C1 segment of cervical spinal cord (tissue), 14 donors: Measurements from ENCODE around the gene GPR45.
A peak's percentile ranks its signal among the peaks of the same experiment; 100 is the strongest.
"Not testable (repeated sequence)": the region's sequence is repeated elsewhere in the genome, so short reads cannot be mapped to it uniquely, and the experiment has no call there.

Experiments
- DNase-seq, 14 donors: peaks; one replicate each; lab custom pipeline; 2025; lab: John Stamatoyannopoulos, UW

The GPR45 gene, protein sequence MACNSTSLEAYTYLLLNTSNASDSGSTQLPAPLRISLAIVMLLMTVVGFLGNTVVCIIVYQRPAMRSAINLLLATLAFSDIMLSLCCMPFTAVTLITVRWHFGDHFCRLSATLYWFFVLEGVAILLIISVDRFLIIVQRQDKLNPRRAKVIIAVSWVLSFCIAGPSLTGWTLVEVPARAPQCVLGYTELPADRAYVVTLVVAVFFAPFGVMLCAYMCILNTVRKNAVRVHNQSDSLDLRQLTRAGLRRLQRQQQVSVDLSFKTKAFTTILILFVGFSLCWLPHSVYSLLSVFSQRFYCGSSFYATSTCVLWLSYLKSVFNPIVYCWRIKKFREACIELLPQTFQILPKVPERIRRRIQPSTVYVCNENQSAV

DNA sequence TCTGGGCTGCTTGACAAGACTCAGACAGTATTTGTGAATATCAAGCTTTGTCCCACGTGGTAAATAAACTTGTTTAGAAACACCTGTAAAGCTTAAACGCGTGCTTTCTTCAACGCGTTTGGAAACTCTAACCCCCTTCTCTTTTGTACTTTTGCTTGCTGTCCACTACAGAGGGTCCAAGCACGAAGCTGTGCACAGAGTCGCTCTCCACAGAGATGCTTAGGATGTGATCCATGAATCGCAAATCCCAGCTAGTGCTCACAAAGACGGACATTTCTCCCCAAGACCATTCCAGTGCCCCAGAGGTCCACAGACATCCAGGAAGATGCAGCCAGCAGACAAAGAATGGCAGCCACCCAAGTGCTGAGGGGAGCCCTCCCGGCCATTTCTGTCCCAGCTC, at the start of gene GPR45:
TSS of gene GPR45 (plus strand) at position 301 of the 400 bp plus-strand sequence. CDS start 116 bp downstream, outside the sequence.
- no peak for DNase-seq

DNA sequence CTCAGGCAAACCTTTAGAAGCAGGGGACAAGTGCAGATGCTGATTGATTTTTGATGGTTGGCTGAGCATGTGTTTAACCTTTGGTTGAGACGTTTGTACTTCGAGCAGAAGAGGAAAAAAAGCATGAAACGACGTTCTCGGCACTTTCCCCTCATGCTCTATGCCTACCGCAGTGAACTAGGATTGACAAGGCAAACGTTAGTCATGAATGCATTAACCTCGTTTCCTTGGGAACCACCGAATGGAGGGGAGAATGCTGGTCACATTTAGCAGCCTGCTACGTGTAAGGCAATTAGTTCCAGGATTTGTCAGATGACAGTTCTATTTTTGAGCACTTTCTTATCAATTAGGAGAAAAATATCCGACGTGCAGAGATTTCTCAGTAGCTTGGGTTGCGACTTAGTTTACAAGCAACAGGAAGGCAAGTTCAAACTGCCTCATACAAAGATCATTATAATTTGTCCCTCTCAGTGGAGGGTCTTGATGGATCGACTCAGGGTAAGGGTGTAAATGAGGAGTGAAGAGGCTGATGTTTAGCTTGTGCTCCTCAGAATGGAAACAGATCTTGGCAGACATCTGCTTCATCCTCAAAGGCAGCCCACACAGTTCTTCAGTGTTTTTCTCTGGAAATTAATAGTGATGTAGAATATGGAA, 47.4 kb upstream of the GPR45 start:
- DNase-seq, result no peak

DNA sequence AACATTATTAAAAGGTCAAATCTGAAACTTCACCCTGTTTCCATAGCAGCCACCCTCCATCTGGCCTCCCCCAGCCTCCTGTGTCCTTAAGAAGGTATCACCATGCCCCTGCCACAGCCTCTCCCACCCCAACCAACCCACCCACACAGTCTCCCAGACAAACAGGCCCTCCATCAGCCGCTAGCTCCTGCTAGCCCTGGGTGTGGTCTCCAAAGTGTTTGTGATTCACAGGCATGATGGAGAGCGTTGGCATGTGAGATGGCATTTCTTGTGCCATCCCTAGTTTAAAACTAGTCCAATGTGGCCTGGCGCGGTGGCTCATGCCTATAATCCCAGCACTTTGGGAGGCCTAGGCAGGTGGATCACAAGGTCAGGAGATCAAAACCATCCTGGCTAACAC, 44.9 kb upstream of the GPR45 start:
- DNase-seq, result no peak

DNA sequence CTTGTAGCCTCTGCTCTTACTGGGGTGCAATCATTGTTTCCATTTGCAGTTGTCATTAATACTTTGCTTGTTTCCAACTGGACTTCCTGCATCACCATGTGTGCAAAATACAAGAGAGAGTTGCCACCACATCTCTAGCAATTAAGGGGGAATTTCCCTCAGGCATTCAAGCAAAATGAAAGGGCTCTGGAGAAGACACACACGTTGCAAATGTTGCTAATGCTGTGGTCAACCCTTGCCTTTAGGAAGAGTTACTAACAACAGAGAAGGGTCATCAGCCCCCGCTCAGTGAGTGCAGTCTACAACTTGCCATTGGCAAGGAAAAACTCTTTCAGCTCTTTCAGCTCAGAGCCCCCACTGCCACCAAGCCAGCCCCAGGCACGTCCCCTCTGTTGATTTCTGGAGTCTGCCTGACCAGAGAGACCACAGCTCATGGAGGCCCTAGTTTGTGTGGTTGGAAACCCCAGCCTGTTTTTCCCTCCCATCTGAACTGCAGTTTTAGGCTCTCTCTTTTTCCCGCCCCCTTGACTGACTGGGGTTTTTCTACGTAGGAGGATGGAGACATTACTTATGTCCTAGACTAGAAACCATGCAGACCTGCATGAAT, 25.9 kb upstream of the GPR45 start:
- no peak for DNase-seq

DNA sequence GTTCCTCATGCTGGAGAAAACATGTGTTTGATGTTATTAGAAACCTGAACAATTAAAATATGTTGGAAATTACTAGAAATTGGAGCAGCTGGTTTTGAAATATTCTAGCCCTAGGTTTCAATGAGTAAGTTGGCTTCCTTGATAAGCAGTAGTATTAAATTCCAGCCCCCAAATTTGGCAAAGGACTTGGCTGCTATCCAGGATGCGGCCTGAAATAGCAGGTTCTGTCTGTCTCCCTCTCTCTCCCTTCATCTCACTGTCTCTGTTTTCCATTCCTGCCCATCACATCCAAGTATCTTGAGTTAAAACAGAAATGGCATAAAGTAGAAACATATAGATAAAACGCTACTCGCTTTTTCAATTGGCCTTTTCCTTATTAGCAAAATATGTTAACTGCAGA, 20.9 kb upstream of the GPR45 start:
- DNase-seq, result no peak

DNA sequence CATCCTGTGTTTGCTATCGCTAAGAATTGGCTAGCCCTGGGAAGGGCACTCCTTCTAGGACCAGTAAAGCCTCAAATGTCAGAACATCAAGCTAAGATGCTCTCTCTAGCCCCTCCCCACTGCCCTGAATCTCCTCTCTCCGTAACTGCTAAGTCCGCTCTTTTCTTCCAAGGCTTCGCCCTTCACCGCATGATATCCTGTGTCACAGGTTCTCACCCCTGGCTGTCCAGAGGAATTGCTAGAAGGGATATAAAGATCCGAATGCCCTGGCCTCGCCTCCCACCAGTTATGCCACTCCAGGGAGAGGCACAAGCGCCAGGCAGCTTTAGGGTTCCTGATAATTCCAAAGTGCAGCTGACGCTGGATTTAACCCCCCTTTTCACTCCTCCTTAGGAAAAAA, 17.1 kb upstream of the GPR45 start:
- no peak for DNase-seq

DNA sequence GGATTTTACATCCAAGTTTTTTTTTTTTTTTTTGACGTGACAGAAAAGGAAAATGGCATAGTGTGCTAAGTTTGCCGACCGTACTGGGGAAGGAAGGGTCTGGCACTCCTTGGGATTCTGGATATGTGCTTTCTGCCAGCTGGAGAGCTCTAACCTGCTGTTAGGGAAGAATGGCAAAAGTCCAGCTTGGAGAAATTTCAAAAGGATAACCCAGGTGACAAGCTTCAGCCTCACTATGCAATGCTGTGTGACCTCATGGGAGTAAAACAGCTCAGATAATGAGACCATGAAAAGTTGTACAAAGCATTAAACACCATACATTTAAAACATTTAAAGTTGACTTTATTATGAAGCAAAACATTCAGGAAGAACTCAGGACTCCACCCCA, 10.3 kb upstream of the GPR45 start:
- DNase-seq, result no peak

DNA sequence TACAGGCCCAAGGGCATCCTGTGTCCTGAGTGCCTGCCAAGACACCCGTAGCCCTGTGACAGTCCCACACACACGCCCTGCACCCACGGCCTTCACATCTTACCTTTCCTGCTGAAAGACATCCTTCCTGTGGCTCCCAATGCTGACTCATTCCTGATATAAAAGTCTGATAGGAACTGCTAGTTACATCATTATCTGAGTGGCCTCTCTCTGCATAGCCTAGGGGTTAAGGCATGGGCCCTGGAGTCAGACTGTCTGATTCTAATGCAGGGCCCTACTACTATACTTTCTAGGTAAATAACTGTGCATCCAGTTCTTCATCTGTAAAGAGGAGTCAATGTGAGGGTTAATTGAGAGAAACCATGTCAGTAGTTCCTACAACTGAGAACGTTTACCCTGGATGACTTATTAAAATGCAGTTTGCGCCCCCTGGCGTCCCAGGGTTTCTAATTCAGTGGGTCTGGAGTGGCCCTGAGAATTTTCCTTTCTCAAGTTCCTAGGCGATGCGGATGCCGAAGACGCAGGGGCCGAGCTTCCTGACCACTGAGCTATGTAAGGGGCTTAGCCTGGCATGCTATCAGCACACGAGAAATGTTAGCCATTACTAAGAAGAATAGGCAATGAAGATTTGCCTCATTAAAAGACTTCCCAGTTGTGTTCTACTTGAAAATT, 6.0 kb upstream of the GPR45 start:
- DNase-seq, result peak in 7 of 14 donors; percentile 4 to 51 (median 23)

DNA sequence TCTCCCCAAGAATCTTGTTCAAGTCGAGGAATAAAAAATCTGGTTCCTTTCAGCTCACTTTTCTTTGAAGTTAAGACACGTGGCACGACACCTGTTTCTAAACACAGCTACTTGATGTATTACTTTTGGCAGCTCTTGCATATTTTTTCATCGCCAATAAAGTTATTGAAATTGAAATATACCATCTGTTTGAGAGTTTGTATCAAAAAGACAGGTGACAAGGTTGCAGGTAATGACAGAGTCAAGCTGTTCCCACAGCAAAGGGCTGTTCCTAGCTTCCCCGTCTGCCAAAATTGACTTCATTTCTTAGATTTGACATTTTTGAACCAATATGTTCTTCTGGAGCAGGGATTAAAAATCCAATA, 5.5 kb upstream of the GPR45 start:
- no peak for DNase-seq

DNA sequence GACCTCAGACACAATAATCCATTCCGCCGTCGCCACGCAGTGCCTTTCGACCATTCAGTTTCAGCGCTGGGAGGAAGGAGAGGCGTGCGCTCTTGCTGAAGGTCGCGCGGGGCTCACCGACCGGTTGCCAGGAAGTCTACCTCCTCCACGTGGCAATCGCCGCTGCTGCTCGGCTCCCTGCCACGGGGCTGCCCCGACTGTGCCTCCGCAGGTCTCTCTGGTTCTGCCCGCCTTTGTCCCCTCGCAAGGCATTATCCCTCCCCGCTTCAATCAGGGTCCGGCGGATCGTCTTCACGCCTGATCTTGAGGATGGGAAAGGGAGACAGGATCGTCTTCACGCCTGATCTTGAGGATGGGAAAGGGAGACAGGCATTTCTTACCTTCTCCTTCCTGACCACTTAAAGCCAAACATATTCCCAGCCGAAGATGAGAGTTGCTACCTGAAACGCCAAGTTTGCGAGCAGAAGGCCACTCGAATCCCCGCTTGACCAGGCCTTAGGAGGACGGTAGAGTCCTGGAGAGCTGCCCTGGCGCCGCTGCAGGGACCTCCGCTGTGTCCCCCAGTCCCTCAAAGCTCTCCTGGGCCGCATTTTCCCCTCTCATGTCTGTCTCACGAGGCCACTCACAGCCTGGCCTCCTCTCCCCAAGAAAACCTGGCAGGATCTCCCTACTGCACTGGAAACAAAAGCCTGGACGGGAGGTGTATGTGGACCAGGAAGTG, 4.3 kb upstream of the GPR45 start:
- DNase-seq, result no peak

DNA sequence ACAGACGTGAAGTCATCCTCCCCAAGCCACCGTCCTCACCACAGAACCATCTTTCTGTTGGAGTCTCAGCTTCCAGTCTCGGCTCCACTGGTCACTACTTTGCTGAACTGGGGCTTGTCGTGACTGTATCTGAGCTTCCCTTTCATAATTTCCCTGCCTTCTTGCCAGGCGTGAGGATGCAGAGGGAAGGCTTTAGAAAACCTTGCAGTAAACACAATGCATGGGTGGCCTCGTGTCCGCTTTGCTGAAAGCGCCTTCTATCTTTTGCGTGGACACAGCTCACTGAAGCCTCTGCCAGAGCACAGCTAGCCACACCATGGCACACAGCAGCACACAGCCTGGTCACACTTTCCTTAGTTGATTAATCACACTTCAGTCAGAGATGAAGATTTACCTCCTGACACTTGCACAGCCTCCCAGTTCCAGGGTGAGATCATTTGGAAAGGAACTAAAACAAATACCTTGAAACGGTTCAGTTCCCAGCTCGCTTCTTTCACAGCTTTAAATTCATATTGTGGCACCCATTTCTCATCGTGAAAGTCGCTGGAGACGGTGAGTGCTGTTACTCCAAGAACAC, 2.8 kb upstream of the GPR45 start:
- DNase-seq, result no peak

DNA sequence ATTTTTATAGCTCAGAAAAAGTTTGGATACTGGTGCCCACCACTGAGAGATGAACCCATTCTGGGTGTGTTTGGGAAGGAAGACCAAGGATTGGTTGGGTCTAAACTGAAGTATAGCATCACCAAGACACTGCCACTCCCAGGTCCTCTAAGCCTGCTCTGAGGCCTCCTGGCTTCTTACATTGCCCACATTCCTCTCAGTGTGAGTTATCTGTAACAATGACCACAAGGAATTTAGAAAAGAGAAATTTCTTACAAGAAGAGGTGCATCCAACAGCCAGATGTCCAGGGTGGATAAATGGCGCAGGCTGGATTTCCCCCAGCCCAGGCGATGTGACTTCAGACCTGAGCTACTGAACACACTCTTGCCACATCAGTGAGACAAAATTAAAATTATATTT, 1.6 kb upstream of the GPR45 start:
- DNase-seq, result no peak

DNA sequence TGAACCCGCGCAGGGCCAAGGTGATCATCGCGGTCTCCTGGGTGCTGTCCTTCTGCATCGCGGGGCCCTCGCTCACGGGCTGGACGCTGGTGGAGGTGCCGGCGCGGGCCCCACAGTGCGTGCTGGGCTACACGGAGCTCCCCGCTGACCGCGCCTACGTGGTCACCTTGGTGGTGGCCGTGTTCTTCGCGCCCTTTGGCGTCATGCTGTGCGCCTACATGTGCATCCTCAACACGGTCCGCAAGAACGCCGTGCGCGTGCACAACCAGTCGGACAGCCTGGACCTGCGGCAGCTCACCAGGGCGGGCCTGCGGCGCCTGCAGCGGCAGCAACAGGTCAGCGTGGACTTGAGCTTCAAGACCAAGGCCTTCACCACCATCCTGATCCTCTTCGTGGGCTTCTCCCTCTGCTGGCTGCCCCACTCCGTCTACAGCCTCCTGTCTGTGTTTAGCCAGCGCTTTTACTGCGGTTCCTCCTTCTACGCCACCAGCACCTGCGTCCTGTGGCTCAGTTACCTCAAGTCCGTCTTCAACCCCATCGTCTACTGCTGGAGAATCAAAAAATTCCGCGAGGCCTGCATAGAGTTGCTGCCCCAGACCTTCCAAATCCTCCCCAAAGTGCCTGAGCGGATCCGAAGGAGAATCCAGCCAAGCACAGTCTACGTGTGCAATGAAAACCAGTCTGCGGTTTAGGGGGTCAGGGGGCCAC, 897 bp downstream of the GPR45 start:
- no peak for DNase-seq

DNA sequence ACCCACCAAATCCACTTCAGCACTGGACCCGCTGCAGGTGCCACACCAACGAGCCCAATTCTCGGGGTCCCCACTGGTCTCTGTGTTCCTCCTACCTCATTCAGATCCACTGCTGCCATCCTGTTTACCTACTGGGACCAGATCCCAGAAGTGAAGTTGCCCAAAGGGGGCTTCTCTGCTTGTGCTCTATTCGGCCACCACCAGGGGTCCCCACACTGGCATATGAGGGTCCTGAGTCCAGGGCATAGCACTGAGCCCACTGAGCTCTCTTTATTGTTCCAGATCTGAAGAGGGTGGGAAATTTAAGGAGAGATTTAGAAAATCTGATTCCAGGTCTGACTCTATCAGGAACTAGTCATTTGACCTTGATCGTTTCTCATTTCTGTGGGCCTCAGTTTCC, 2.4 kb downstream of the GPR45 start:
- DNase-seq, result no peak

DNA sequence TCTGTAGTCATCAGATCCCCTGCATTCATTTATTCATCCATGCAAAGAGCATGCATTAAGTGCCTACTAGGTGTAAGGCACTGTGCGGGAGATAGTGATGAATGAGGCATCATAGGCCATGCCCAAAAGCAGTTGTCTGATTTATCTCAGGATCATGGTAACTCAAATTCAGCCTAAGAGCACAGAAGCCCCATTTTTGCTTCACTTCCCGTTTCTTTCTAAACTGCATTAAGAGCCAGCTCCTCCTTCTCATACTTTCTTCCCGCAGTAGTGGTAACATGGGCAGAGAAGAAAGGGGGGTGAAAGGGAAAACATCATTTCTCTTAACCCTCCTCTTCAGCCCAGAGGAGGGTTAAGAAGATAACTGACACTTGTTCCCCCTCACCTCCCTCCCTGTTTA, 2.9 kb downstream of the GPR45 start:
- DNase-seq, result no peak

DNA sequence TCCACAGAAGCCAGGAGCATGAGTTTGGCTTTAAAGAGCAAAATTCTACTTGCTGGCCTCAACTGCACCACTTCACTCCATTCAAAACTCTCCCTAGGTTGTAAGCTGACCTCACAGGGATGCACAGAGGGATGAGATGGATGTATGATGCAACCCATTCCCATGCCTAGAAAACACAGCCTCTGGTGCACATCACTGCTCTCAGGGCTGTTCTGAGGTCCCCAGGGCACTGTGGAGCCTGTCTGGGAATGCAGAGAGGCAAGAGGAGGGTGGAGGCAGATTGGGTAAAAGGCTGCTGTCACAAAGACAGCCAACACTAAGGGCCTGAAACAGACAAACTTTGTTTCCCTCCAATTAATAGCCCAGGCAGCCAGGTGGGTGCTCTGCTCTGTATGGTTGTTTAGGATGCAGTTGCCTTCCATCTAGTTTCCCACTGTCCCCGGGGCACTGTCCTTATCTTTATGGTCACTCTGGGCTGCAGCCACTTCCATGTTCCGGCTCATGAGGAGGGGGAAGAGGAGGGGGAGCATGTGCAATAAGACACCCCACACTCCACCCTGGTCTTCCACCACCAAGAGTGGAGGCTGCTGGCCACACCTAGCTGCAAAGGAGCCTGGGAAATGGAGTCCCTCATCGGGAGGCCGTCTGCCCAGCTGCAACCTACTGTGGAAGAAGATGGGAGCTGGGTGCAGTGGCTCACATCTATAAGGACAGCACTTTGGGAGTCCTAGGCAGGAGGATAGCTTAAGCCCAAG, 7.0 kb downstream of the GPR45 start:
- DNase-seq, result no peak

DNA sequence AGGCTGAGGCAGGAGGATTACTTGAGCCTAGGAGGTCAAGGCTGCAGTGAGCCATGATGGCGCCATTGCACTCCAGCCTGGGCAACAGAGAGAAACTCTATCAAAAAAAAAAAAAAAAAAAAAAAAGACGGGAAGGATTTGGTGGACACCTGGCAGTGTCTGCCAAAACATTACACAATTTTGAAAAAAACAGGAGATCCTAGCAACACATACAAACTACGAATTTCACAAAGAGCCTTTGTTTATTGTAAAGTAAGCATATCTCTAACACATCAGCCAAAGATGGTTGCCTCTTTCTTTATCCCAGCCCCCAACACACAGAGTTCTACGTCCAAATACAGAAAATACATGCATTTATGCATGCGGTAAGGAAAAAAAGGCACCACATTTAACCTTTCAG, 7.6 kb downstream of the GPR45 start:
- no peak for DNase-seq

DNA sequence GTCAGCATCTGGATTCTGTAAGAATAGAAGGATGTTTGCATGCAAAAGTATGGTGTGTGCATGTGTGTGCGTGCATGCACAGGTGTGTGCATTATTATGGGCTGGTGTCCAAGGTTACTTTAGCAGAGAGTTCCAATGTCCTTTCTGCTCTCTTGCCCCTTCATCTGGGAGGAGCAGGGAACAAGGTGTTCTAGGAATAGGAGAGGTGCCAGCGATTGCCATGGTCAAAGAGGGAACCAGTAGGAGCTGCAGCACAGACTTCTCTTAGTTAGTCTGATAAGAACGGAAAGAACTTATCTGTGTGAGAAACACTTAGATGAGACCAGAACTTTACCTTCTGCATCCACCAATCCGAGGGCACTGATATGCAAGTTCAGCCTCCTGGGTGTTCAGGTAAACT, 8.3 kb downstream of the GPR45 start:
- no peak for DNase-seq

DNA sequence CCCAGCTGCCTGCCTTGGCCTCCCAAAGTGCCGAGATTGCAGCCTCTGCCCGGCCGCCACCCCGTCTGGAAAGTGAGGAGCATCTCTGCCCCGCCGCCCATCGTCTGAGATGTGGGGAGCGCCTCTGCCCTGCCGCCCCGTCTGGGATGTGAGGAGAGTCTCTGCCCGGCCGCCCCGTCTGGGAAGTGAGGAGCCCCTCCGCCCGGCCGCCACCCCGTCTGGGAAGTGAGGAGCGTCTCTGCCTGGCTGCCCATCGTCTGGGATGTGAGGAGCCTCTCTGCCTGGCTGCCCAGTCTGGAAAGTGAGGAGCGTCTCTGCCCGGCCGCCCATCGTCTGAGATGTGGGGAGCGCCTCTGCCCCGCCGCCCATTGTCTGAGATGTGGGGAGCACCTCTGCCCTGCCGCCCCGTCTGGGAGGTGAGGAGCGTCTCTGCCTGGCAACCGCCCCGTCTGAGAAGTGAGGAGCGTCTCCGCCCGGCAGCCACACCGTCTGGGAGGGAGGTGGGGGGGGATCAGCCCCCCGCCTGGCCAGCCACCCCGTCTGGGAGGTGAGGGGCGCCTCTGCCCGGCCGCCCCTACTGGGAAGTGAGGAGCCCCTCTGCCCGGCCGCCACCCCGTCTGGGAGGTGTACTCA, 9.6 kb downstream of the GPR45 start:
- DNase-seq, result not testable (repeated sequence)

DNA sequence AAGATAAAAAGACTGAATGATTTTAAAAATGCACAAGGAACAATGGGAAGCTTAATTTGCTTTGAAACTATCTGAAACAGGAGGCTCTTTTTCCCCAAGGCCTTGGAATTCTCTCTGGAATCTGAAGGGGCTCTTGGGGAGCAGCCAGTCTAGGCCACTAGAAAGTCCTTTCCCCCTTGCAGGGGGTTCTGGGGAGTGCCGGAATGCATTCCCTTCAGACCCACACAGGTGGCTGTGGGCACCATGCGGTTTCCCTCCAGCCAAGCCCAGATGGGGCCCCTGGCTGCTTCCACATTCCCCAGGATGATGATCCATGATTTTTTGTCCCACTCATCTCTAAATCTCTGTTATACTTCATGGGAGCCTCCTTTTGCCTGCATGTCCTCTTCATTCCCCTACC, 10.7 kb downstream of the GPR45 start:
- no peak for DNase-seq
